ENCODE data around the gene TRIM33. TPM values are rescaled to one million over a fixed set of nuclear protein-coding genes. Genes with fewer than 3 reads are reported as not detected.

Gene TRIM33
- total and polyA plus RNA-seq, 2 of the 8 experiments (the other 6 are each of a cell fraction or from before 2014, with no cell fraction given), result 17.1 to 52.3 TPM

DNA sequence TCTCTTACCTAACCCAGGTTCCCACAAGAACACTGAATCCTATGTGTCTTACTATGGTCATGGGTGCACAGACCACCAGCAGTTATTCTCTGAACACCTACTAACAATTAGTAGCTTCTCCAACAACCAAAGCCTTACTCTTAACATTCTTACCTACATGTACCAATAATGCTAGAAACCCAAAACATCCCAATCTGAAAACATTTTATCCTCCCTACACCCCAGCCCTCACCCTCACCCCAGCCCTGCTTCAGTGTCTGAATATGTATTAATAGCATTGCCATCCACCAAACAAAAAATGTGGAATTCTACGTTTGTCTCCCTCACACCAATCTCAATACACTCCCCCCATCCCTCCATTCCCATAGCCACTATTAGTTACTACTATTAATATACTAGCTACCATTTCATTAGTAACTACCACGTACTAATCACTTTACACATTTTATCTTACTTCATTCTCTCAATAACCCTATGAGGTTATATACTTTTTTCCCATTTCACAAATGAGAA is 2.6 kb downstream of the TRIM33 start (continued):
- TF ChIP-seq, protein P1, sequence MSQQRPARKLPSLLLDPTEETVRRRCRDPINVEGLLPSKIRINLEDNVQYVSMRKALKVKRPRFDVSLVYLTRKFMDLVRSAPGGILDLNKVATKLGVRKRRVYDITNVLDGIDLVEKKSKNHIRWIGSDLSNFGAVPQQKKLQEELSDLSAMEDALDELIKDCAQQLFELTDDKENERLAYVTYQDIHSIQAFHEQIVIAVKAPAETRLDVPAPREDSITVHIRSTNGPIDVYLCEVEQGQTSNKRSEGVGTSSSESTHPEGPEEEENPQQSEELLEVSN (IDR thresholded peaks at IDR 0.05), result no peak
- TF ChIP-seq TAF7 (optimal IDR thresholded peaks at IDR 0.05; ENCODE audit: borderline replicate concordance, low read depth, low read length) (no peak), NRF1 (IDR thresholded peaks at IDR 0.05; ENCODE audit: low read depth, low read length) (no peak)
